LNCaP clone FGC (cell line): ENCODE measurements around the gene NUS1.
A peak's percentile ranks its signal among the peaks of the same experiment; 100 is the strongest.
"Not testable (repeated sequence)": the region's sequence is repeated elsewhere in the genome, so short reads cannot be mapped to it uniquely, and the experiment has no call there.

Experiments
- DNase-seq: peaks from one replicate; pipeline ENCODE4 v3.0.0-alpha.2; 2011; ENCODE audit warnings: low read depth
- H3K4me3 ChIP-seq: 2 replicates; pipeline ENCODE4 v1.5.1; 2011; ENCODE audit warnings: mild to moderate bottlenecking, low read depth, low read length, control low read depth
- TF ChIP-seq, protein P1 (sequence below): IDR thresholded peaks from 2 replicates; pipeline ENCODE4 v1.5.1; 2012; ENCODE audit warnings: mild to moderate bottlenecking; ENCODE audit not compliant: control insufficient read depth, insufficient read depth; ENCODE audit errors: extremely low read depth

NUS1 gene

DNA sequence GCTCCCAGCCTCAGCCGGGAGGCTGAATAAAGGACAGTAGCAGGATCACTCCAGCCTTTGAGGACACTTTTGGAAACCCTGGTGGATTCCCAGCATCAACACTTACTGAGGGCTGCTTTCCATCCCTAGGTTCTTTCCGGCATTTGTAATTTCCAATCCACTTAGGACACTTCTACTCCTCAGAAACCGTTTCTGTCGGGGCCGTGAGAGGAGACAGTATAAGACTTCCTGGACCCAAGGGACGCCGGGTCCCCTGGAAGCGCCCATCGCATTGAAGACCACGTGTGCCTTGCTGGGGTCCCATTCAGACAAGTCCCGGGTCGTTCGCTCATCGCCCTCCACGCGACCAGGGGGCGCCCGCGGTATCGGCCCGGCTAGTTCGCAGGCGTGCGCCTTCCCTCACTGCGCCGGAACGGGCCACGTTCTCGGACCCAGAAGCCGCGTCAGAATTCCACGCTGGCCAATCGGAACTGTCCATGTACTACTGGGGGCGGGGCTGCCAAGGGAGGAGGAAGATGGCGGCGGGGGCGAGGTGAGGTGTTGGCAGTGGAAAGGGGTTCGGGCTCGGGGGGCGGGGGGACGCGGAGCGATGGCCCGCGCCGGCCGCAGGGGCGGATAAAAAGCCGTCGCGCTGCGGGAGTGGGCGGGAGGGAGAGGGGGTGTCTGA, at the start of gene NUS1:
NUS1 (plus strand) TSS at position 479 of the 667 bp plus-strand sequence. CDS start 202 bp downstream, outside the sequence.
- TF ChIP-seq, protein P1, sequence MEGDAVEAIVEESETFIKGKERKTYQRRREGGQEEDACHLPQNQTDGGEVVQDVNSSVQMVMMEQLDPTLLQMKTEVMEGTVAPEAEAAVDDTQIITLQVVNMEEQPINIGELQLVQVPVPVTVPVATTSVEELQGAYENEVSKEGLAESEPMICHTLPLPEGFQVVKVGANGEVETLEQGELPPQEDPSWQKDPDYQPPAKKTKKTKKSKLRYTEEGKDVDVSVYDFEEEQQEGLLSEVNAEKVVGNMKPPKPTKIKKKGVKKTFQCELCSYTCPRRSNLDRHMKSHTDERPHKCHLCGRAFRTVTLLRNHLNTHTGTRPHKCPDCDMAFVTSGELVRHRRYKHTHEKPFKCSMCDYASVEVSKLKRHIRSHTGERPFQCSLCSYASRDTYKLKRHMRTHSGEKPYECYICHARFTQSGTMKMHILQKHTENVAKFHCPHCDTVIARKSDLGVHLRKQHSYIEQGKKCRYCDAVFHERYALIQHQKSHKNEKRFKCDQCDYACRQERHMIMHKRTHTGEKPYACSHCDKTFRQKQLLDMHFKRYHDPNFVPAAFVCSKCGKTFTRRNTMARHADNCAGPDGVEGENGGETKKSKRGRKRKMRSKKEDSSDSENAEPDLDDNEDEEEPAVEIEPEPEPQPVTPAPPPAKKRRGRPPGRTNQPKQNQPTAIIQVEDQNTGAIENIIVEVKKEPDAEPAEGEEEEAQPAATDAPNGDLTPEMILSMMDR, result peak; percentile 93
- H3K4me3 ChIP-seq, result peak within 1 kb of the TSS; percentile 88
- DNase-seq, result peak; percentile 83

DNA sequence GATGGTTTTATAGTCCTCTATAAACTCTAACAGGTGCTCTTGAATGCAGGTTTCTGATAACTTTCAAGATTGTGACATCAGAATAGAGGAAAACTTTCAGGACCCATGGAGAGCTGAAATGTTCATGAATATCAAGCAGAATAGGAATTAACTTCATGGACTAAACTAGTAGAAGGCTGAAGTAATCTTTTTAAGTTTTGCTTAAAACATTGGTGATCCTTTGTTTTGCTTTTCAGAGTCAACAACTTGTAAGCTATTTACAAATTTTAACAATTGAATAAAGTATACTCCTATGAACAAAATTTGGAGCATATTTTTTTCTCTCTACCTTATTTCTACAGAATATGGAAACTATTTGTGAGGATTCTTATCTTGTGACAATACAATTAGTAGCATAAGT, 47.7 kb upstream of the NUS1 start:
- DNase-seq, result no peak
- TF ChIP-seq, protein P1, result no peak
- no peak overlapping the region for H3K4me3 ChIP-seq

DNA sequence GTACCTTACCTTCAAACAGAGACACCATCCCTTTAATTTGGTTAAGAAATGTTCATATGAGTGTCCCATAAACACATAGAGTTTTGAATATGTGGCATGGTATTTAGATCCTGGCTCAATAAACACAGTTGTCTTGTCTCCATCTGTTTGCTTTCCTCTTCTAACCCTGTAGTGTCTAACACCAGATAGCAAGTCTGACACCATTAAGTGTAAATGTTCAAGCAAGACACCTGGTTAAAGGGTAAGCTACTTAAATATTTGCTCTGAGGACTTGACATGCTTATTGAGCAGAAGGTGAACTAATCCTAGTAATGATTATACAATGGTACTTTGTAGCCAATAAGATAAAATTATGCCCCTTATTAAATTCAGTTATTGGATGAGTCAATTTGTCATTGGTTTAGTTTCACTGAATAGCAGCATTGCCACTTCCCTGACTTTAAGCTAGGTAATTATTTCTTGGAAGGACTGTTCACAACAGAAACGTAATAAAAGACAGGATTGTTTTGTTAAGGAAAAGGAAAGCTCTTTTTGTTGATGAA, 46.1 kb upstream of the NUS1 start:
- TF ChIP-seq, protein P1, result no peak
- no peak for DNase-seq
- no peak overlapping the region for H3K4me3 ChIP-seq

DNA sequence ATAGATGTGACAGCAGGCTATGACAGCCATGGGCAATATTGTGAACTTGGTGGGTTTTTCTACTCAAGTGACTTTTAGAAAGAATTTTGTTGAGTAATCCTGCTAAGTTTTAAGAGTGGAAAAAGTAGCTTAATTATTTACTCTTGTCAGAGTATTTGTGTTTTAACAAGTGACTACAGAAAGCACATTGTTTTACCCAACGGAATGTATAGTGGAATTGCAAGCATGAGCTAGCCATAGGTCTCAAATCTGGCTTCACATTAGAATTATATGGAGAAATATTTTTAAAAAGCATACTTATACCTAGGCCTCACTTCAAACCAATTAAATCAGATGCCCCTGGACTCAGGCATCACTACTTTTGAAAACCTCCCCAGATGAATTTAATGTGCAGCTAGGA, 37.5 kb upstream of the NUS1 start:
- TF ChIP-seq, protein P1, result no peak
- H3K4me3 ChIP-seq, result no peak overlapping the region
- no peak for DNase-seq

DNA sequence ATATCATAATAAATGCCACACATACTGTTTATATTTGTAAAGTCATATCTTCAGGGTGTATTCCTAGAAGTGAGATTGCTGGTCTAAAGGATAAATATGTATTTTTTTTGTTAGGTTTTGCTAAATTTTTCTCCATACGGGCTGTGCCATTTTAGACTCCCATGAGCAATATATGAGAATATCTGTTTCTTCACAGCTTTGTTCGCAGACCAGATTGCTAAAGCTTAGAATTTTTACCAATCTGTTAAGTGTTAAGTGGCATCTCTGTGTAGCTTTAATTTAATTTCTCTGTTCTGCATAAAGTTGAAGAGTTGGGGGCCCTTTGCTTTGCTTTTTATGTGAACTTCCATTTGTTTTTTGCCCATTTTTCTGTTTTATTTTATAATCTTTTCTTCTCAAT, 32.3 kb upstream of the NUS1 start:
- H3K4me3 ChIP-seq, result no peak overlapping the region
- no peak for DNase-seq
- TF ChIP-seq, protein P1, result no peak

DNA sequence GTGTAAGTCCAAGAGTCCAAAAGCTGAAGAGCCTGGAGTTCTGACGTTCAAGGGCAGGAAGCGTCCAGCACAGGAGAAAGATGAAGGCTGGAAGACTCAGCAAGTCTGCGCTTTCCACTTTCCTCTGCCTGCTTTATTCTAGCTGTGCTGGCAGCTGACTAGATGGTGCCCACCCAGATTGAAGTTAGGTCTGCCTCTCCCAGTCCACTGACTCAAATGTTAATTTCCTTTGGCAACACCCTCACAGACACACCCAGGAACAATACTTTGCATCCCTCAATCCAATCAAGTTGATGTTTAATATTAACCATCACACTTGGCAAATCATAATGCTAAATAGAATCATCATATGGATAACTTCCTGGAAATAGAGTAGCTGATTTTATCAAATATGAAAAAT, 23.3 kb upstream of the NUS1 start:
- not testable (repeated sequence) for DNase-seq, H3K4me3 ChIP-seq

DNA sequence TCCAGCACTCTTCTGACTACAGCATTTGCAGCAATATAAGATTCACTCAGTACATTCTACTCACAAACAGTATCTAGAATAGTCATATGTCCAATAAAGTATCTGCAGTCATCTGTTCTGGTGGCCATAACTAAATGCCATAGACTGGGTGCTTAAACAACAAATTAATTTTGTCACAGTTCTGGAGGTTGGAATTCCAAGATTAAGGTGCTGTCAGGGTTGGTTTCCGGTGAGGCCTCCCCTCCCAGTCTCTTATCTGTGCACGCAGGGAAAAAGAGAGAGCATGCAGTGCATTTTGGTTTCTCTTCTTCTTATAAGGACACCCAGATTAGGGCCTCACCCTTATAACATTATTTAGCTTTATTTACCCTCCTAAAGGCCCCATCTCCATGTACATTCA, 21.3 kb upstream of the NUS1 start:
- TF ChIP-seq, protein P1, result no peak
- DNase-seq, result no peak
- no peak overlapping the region for H3K4me3 ChIP-seq
